Mucosa of descending colon (tissue), 3 donors: Measurements from ENCODE around the gene ATP8A2. TPM values are rescaled to one million over a fixed set of nuclear protein-coding genes. Genes with fewer than 3 reads are reported as not detected.

ENCODE experiments used
- ATAC-seq: fragments of 200-7000 bp; cut with Tn5 transposase; one replicate; pipeline ENCODE4 v1.9.1; 2020; ENCODE audit warnings: mild to moderate bottlenecking, moderate library complexity
- DNase-seq, 3 donors: peaks; one replicate each; pipeline ENCODE4 v3.0.0-alpha.2; 2020
- H3K36me3 ChIP-seq: fragments of 200-600 bp; one replicate; pipeline ENCODE4 v1.8.0; 2021; ENCODE audit warnings: low read depth, mild to moderate bottlenecking
- H3K4me1 ChIP-seq: fragments of 200-600 bp; one replicate; pipeline ENCODE4 v1.8.0; 2021; ENCODE audit warnings: low read depth, mild to moderate bottlenecking
- H3K4me3 ChIP-seq: fragments of 200-600 bp; one replicate; pipeline ENCODE4 v1.8.0; 2021; ENCODE audit warnings: mild to moderate bottlenecking
- H3K9me3 ChIP-seq: fragments of 200-600 bp; one replicate; pipeline ENCODE4 v1.8.0; 2021; ENCODE audit warnings: mild to moderate bottlenecking
- CTCF ChIP-seq: fragments of 200-600 bp; IDR thresholded peaks from one replicate; pipeline ENCODE4 v1.8.0; 2022; ENCODE audit warnings: antibody characterized with exemption, mild to moderate bottlenecking
- intact Hi-C, 2 donors: fragments of 100-400 bp; cut with DNase I in 1 of 2; cut with micrococcal nuclease in 1 of 2; formaldehyde crosslinking; loops; one replicate each; pipeline versions ENCODE4 v1.11.0 to v1.11.1; 2022; cut with DNase I, micrococcal nuclease
- total RNA-seq, 3 donors: library from RNA; stranded (reverse); fragmentation: NEBNext Ultra II Directional in 2 of 3; extraction: Animal tissue kit (Norgen Biotek cat#: 25700) in 2 of 3; gene quantifications; one replicate each; pipeline versions ENCODE4 v1.2.1 to v1.2.4, GENCODE V29; 2021 to 2023
- donor health status: DM: no; HTN: no; CAD: no; lungs with moderate emphysema.
- donor health status: DM: no; HTN: no; CAD: no.
- donor health status: DM: no; HTN: yes; CAD: no.

The ATP8A2 gene
- total RNA-seq, 3 donors from 2014 or later, result 0.22 to 3.6 (median 0.41) TPM

GRCh38 chr13:25587326-25587980, 215.7 kb downstream of the ATP8A2 start:
- no peak for DNase-seq

GRCh38 chr13:25588336-25589060, 216.7 kb downstream of the ATP8A2 start:
- no peak for DNase-seq
- no peak for ATAC-seq
- no peak for TF ChIP-seq CTCF
- Histone ChIP-seq H3K4me1 (no peaks in the 10 kb centered on the region), H3K9me3 (no peaks in the 10 kb centered on the region), H3K4me3 (no peak overlapping the region), H3K36me3 (no peaks in the 10 kb centered on the region)
- intact Hi-C loops, result no loop called here

More at GRCh38 chr13:25587326-25587980, 215.7 kb downstream of the ATP8A2 start:
- H3K4me3 ChIP-seq, result no peak overlapping the region
- ATAC-seq, result no peak
- H3K9me3 ChIP-seq, result no peaks in the 10 kb centered on the region
- intact Hi-C loops, result no loop called here
- TF ChIP-seq CTCF, result no peak
- H3K4me1 ChIP-seq, result no peaks in the 10 kb centered on the region
- no peaks in the 10 kb centered on the region for H3K36me3 ChIP-seq

- Histone ChIP-seq H3K4me1 (no peaks in the 10 kb centered on the region), H3K9me3 (no peaks in the 10 kb centered on the region), H3K36me3 (no peaks in the 10 kb centered on the region), H3K4me3 (no peak overlapping the region)
- DNase-seq (no peak), ATAC-seq (no peak)
- no peak for TF ChIP-seq CTCF
- intact Hi-C loops, result no loop called here
Observed at GRCh38 chr13:25598421-25598820, 226.6 kb downstream of the ATP8A2 start.

DNA sequence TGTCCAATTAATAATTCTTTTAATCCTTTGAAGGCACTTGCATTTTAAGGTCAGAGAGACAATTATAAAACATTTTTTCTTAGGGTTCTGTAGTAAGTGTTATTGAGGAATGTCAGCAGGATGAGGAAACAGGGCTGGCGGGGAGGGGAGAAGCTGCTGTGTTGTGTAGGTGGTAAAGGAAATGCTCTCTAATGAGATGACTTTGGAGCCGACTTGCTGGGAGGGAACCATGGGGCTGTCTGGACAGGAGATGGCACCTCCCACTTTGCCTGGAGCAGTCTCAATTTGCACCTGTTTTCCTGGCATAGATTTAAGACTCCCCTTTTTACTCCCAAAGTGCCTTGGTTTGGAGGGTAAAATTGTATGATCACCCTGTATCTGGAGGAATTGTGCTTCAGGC, 230.4 kb downstream of the ATP8A2 start:
- no peaks in the 10 kb centered on the region for H3K4me1 ChIP-seq
- intact Hi-C loops, result no loop called here
- H3K36me3 ChIP-seq, result no peaks in the 10 kb centered on the region
- ATAC-seq (no peak), DNase-seq (no peak)
- H3K9me3 ChIP-seq, result no peaks in the 10 kb centered on the region
- TF ChIP-seq CTCF, result no peak
- H3K4me3 ChIP-seq, result no peak overlapping the region

- no peak for TF ChIP-seq CTCF
- intact Hi-C loops, result no loop called here
- Histone ChIP-seq H3K36me3 (no peaks in the 10 kb centered on the region), H3K9me3 (no peaks in the 10 kb centered on the region), H3K4me3 (no peak overlapping the region), H3K4me1 (no peaks in the 10 kb centered on the region)
- no peak for DNase-seq
- no peak for ATAC-seq
Observed at GRCh38 chr13:25604106-25604505, 232.3 kb downstream of the ATP8A2 start.
